ENCODE results near the gene U2SURP. TPM values are rescaled to one million over a fixed set of nuclear protein-coding genes. Genes with fewer than 3 reads are reported as not detected.

U2SURP gene
- total RNA-seq, 1 experiment from 2014 or later, result 132 TPM

DNA sequence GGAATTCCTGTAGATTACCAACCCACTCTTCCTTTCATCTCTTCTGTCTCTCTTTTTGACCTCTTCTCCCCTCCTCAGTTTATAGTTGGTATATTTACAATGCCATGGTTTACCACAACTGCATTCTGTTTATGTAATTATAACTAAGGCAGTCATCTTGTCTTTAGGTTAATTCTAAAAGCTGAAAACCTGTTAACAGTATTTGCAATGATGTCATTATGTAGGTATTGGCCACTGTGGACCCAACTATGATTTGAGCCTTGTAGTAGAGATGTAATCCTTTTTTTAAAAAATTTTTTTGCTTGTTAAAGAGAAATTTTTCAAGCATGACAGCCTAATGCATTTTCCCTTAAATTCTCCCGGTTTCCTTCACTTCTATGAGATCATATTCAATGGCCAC, 87.5 kb downstream of the U2SURP start:
- H4K20me1 ChIP-seq (ENCODE audit: insufficient read depth), result no peaks in the 10 kb centered on the region
- H3K36me3 ChIP-seq (ENCODE audit: control insufficient read depth in 1 of 2, insufficient read depth in 2 of 2, low read length in 2 of 2), result no peaks in the 10 kb centered on the region
- no peak for DNase-seq (ENCODE audit: low read depth, low spot score)
- H3K79me2 ChIP-seq (ENCODE audit: insufficient read depth, low read length), result no peaks in the 10 kb centered on the region
- ChIA-PET RAD21 (ENCODE audit: low non-redundant PET in 1 of 2, low total read pairs in 2 of 2, uncharacterized antibody in 2 of 2, unreplicated experiment in 2 of 2) (no interaction called here), CTCF (no interaction called here), POLR2A (no interaction called here)
- ATAC-seq, result no peak
- H3K4me1 ChIP-seq (ENCODE audit: control insufficient read depth in 1 of 2, insufficient read depth in 2 of 2, low read length in 2 of 2), result no peaks in the 10 kb centered on the region
- intact Hi-C loops (cut with micrococcal nuclease), result no loop called here
- H3K9me3 ChIP-seq (ENCODE audit: control insufficient read depth in 1 of 2, insufficient read depth in 1 of 2, low read depth in 1 of 2, low read length in 2 of 2), result no peaks in the 10 kb centered on the region
- no peak overlapping the region for H3K9ac ChIP-seq (ENCODE audit: low read length)
- no peaks in the 10 kb centered on the region for H3K27me3 ChIP-seq (ENCODE audit: insufficient read depth, low read length)
- H3K9me2 ChIP-seq (ENCODE audit: insufficient read depth), result no peaks in the 10 kb centered on the region
- no peak overlapping the region for H3K4me3 ChIP-seq (replicated peaks in 1 of 2; ENCODE audit: low read depth in 1 of 2, low read length in 2 of 2)
- H2AFZ ChIP-seq (ENCODE audit: low read depth, low read length, poor library complexity, severe bottlenecking), result no peak overlapping the region
- no peak overlapping the region for H3K27ac ChIP-seq (ENCODE audit: low read depth, low read length)
- TF ChIP-seq POLR2AphosphoS5 (IDR thresholded peaks at IDR 0.05; ENCODE audit: low read depth, low read length) (no peak), FOSL1 (IDR thresholded peaks at IDR 0.05; ENCODE audit: low read depth) (no peak), CTCF (IDR thresholded peaks at IDR 0.05 in 2 of 3, conservative IDR thresholded peaks at IDR 0.05 in 1 of 3; ENCODE audit: borderline replicate concordance in 1 of 3, insufficient read depth in 1 of 3, low read depth in 2 of 3, low read length in 2 of 3) (no peak), ZBTB33 (IDR thresholded peaks at IDR 0.05; ENCODE audit: extremely low read depth, insufficient replicate concordance, low read length) (no peak), SP1 (IDR thresholded peaks at IDR 0.05; ENCODE audit: low read depth) (no peak), POLR2A (IDR thresholded peaks at IDR 0.05; ENCODE audit: borderline replicate concordance, extremely low read depth, insufficient read depth, insufficient read length) (no peak), CEBPB (IDR thresholded peaks at IDR 0.05; ENCODE audit: low read depth) (no peak), SIN3A (IDR thresholded peaks at IDR 0.05; ENCODE audit: low read depth) (no peak), ELF1 (IDR thresholded peaks at IDR 0.05; ENCODE audit: borderline replicate concordance, low read depth) (no peak), ZFX (IDR thresholded peaks at IDR 0.05) (no peak), EGR1 (IDR thresholded peaks at IDR 0.05; ENCODE audit: low read depth) (no peak)
- TF ChIP-seq, protein P1, sequence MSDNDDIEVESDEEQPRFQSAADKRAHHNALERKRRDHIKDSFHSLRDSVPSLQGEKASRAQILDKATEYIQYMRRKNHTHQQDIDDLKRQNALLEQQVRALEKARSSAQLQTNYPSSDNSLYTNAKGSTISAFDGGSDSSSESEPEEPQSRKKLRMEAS (IDR thresholded peaks at IDR 0.05), result no peak
- TF ChIP-seq, protein P2, sequence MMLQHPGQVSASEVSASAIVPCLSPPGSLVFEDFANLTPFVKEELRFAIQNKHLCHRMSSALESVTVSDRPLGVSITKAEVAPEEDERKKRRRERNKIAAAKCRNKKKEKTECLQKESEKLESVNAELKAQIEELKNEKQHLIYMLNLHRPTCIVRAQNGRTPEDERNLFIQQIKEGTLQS (IDR thresholded peaks at IDR 0.05), result no peak
- H3K4me2 ChIP-seq (ENCODE audit: low read length), result no peak overlapping the region
- BruUV-seq (replicated peaks), result no TSS peak

Data from HCT116 (cell line).